SK-N-SH treated with all-trans-retinoic acid at 6 μM for 48 hours (cell line): ENCODE results near the gene SCN4A.

Source experiments
- ATAC-seq: fragments of 200-7000 bp; cut with Tn5 transposase; 3 replicates; pipeline ENCODE4 v1.9.1; 2020; ENCODE audit warnings: mild to moderate bottlenecking, moderate library complexity
- ARNTL ChIP-seq: fragments of 450-650 bp; formaldehyde crosslinking; IDR thresholded peaks from 2 replicates; pipeline ENCODE4 v1.5.0; 2020; ENCODE audit warnings: low read depth, mild to moderate bottlenecking, moderate library complexity, borderline replicate concordance
- BACH2 ChIP-seq: fragments of 250-450 bp; sonication (Bioruptor Pico); IDR thresholded peaks from 2 replicates; pipeline ENCODE4 v1.9.0; 2021; ENCODE audit warnings: mild to moderate bottlenecking, borderline replicate concordance
- CREB5 ChIP-seq: fragments of 250-450 bp; sonication (Bioruptor Pico); IDR thresholded peaks from 2 replicates; pipeline ENCODE4 v1.5.1; 2020; ENCODE audit warnings: low read depth, mild to moderate bottlenecking, moderate library complexity
- CSDC2 ChIP-seq: fragments of 250-450 bp; sonication (Bioruptor Pico); IDR thresholded peaks from 2 replicates; pipeline ENCODE4 v1.5.0; 2020; ENCODE audit warnings: mild to moderate bottlenecking, moderate library complexity
- CSRNP3 ChIP-seq: fragments of 250-450 bp; sonication (Bioruptor Pico); IDR thresholded peaks from 2 replicates; pipeline ENCODE4 v1.5.1; 2021; ENCODE audit warnings: mild to moderate bottlenecking, moderate library complexity
- ESRRG ChIP-seq: fragments of 250-450 bp; sonication (Bioruptor Pico); IDR thresholded peaks from 2 replicates; pipeline ENCODE4 v1.6.1; 2021; ENCODE audit warnings: mild to moderate bottlenecking
- GLIS3 ChIP-seq: fragments of 250-450 bp; sonication (Bioruptor Pico); IDR thresholded peaks from 2 replicates; pipeline ENCODE4 v1.5.0; 2020; ENCODE audit warnings: mild to moderate bottlenecking, moderate library complexity
- ISL1 ChIP-seq: fragments of 250-450 bp; sonication (Bioruptor Pico); IDR thresholded peaks from 2 replicates; pipeline ENCODE4 v2.1.2; 2022; ENCODE audit warnings: mild to moderate bottlenecking, moderate library complexity
- OSR1 ChIP-seq: fragments of 250-450 bp; sonication (Bioruptor Pico); IDR thresholded peaks from 2 replicates; pipeline ENCODE4 v1.8.0; 2022; ENCODE audit warnings: moderate library complexity, mild to moderate bottlenecking, inconsistent platforms
- PATZ1 ChIP-seq: fragments of 250-450 bp; sonication (Bioruptor Pico); IDR thresholded peaks from 2 replicates; pipeline ENCODE4 v1.8.0; 2020; ENCODE audit warnings: mild to moderate bottlenecking, moderate library complexity, borderline replicate concordance
- PPARA ChIP-seq: fragments of 250-450 bp; sonication (Bioruptor Pico); IDR thresholded peaks from 2 replicates; pipeline ENCODE4 v1.5.0; 2020; ENCODE audit warnings: mild to moderate bottlenecking, borderline replicate concordance
- RARB ChIP-seq: fragments of 250-450 bp; sonication (Bioruptor Pico); IDR thresholded peaks from 2 replicates; pipeline ENCODE4 v1.8.0; 2021; ENCODE audit warnings: mild to moderate bottlenecking, moderate library complexity
- SNAI2 ChIP-seq: fragments of 250-450 bp; sonication (Bioruptor Pico); IDR thresholded peaks from 2 replicates; pipeline ENCODE4 v1.5.0; 2020; ENCODE audit warnings: mild to moderate bottlenecking, moderate library complexity
- TCF4 ChIP-seq: fragments of 250-450 bp; sonication (Bioruptor Pico); IDR thresholded peaks from 2 replicates; pipeline ENCODE4 v1.8.0; 2021; ENCODE audit warnings: mild to moderate bottlenecking, moderate library complexity, borderline replicate concordance
- TOX ChIP-seq: fragments of 250-450 bp; sonication (Bioruptor Pico); IDR thresholded peaks from 2 replicates; pipeline ENCODE4 v1.8.0; 2021; ENCODE audit warnings: mild to moderate bottlenecking, moderate library complexity, borderline replicate concordance
- TSHZ2 ChIP-seq: fragments of 250-450 bp; sonication (Bioruptor Pico); IDR thresholded peaks from 2 replicates; pipeline ENCODE4 v1.5.0; 2020; ENCODE audit warnings: mild to moderate bottlenecking, moderate library complexity
- ZC3H10 ChIP-seq: fragments of 250-450 bp; sonication (Bioruptor Pico); IDR thresholded peaks from 2 replicates; pipeline ENCODE4 v1.5.1; 2021; ENCODE audit warnings: mild to moderate bottlenecking, moderate library complexity
- ZFP3 ChIP-seq: fragments of 250-450 bp; sonication (Bioruptor Pico); IDR thresholded peaks from 2 replicates; pipeline ENCODE4 v1.5.0; 2020; ENCODE audit warnings: mild to moderate bottlenecking, moderate library complexity
- ZFP30 ChIP-seq: fragments of 450-650 bp; formaldehyde crosslinking; IDR thresholded peaks from 2 replicates; pipeline ENCODE4 v1.5.0; 2022; ENCODE audit warnings: mild to moderate bottlenecking, moderate library complexity
- ZNF565 ChIP-seq: fragments of 450-650 bp; formaldehyde crosslinking; conservative IDR thresholded peaks from 2 replicates; pipeline ENCODE4 v1.5.0; 2020; ENCODE audit warnings: low read depth, mild to moderate bottlenecking, moderate library complexity
- ZNF70 ChIP-seq: fragments of 450-650 bp; formaldehyde crosslinking; IDR thresholded peaks from 2 replicates; pipeline ENCODE4 v1.5.0; 2020; ENCODE audit warnings: mild to moderate bottlenecking, moderate library complexity
- ZNF8 ChIP-seq: fragments of 450-650 bp; formaldehyde crosslinking; IDR thresholded peaks from 2 replicates; pipeline ENCODE4 v1.5.0; 2020; ENCODE audit warnings: mild to moderate bottlenecking, moderate library complexity

The SCN4A gene

GRCh38 chr17:63987221-63988126 lies 14.8 kb upstream of the SCN4A start (continued):
- TF ChIP-seq RARB (CRISPR knock-in tag) (no peak), TCF4 (CRISPR knock-in tag) (no peak)
- TF ChIP-seq, all 23 proteins: peak for 0

- no peak for ATAC-seq
- TF ChIP-seq CSDC2 (CRISPR knock-in tag) (no peak), ZFP30 (CRISPR knock-in tag) (no peak), ARNTL (CRISPR knock-in tag) (no peak), GLIS3 (CRISPR knock-in tag) (no peak), ZNF565 (CRISPR knock-in tag) (no peak), PATZ1 (CRISPR knock-in tag) (no peak), OSR1 (no peak), ZNF70 (CRISPR knock-in tag) (no peak), ZNF8 (CRISPR knock-in tag) (no peak), TOX (CRISPR knock-in tag) (no peak), ZFP3 (CRISPR knock-in tag) (no peak), BACH2 (CRISPR knock-in tag) (no peak), TSHZ2 (CRISPR knock-in tag) (no peak), ESRRG (CRISPR knock-in tag) (no peak), ISL1 (CRISPR knock-in tag) (no peak), PPARA (CRISPR knock-in tag) (no peak), CREB5 (CRISPR knock-in tag) (no peak), ZC3H10 (CRISPR knock-in tag) (no peak)
These were observed 14.1 kb upstream of the SCN4A start for GRCh38 chr17:63986821-63987220.

- no peak; the same call in 2 of the 3 replicates for ATAC-seq
- no peak for TF ChIP-seq TCF4 (CRISPR knock-in tag)
- no peak for TF ChIP-seq CSRNP3 (CRISPR knock-in tag)
- TF ChIP-seq TOX (CRISPR knock-in tag) = no peak
- TF ChIP-seq OSR1 = no peak
- TF ChIP-seq SNAI2 (CRISPR knock-in tag) = no peak
- no peak for TF ChIP-seq ZFP3 (CRISPR knock-in tag)
- no peak for TF ChIP-seq TSHZ2 (CRISPR knock-in tag)
- no peak for TF ChIP-seq CREB5 (CRISPR knock-in tag)
- no peak for TF ChIP-seq ESRRG (CRISPR knock-in tag)
- no peak for TF ChIP-seq CSDC2 (CRISPR knock-in tag)
- TF ChIP-seq ZNF8 (CRISPR knock-in tag) = no peak
- TF ChIP-seq GLIS3 (CRISPR knock-in tag) = no peak
These were observed 12.8 kb upstream of the SCN4A start for GRCh38 chr17:63985387-63986140.
